Stimulated activated CD4-positive, alpha-beta T cell treated with anti-CD3 and anti-CD28 coated beads, Interleukin-4, amount 100 ng/mL, for 48 hours (primary cell): ENCODE measurements around the gene CRADD.
"Not testable (repeated sequence)": the region's sequence is repeated elsewhere in the genome, so short reads cannot be mapped to it uniquely, and the experiment has no call there.

Experiments used
- DNase-seq, 2 donors: peaks; one replicate each; pipeline ENCODE4 v3.0.0-alpha.2; 2020; ENCODE audit warnings: low read depth in 2 of 2

Gene CRADD

DNA sequence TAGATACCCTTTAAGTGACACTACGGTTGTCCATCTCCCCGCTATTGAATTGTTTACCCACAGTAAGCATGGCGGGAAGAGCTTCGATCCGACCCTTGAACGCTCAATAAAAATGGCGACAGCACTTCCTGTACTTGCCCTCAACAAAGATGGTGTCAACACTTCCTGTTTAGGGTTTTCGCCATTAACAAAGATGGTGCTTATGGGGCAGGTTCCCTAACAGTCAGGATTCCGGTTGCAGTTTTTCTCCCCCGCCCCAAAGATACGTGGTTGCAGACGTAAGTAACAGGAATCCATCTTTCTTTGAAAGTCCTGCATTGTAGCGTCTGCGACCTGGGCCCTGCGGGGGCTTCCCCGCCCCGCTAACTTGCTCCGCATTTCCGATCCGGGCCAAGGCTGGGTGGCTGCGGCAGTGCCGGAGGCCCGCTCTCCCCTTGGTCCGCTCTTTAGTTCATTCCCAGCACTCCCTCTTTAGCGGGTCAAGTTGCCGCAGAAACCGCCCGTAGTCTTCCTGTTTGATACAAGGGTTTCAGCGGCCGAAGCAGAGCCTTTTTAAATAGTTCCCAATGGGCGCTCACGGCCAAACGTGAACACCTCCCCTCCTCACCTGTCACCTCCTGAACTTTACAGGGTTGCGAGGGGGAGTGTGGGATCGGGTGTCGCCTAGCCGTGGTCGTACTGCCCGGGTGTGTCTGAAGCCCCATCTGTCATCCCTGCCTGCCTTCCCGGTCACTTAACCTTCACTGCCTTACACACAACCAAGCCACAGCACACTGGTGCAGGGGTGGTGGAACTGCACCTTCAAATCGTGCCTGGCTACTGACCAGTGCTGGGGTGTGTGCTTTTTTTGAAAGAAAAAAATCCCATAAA lies at the start of gene CRADD:
Gene CRADD, plus strand, starts transcription at position 181 of the 870 bp plus-strand sequence.
- peak; percentile 67 to 72 for DNase-seq

DNA sequence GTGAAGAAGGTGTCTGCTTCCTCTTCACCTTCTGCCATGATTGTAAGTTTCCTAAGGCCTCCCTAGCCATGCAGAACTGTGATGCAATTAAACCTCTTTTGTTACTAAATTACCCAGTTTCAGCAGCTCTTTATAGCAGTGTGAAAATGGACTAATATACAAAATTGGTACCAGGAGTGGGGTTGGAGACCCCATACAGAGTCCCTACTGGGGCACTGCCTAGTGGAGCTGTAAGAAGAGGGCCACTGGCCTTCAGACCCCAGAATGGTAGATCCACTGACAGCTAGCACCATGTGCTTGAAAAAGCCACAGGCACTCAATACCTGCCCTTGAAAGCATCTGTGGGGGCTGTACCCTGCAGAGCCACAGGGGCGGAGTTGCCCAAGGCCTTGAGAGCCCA lies 44.8 kb upstream of the CRADD start:
- DNase-seq, result no peak

DNA sequence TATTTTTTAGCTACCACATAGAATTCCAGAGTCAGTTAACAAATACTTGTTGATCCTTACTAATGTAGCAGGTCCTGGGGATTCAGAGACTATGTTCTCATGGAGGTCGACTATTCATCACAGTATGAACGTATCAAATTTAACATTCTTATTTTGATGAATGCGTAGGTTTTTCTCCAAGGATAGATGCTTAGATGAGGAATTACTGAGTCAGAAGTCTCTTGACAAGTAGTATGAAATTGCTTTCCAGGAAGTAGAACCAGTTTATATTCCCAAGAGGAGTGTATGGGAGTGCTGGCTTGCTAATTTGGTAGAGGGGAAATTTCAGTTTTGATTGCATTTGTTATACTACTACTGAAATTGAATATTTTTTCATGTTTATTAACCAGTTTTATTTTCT lies 42.8 kb upstream of the CRADD start:
- DNase-seq, result no peak

DNA sequence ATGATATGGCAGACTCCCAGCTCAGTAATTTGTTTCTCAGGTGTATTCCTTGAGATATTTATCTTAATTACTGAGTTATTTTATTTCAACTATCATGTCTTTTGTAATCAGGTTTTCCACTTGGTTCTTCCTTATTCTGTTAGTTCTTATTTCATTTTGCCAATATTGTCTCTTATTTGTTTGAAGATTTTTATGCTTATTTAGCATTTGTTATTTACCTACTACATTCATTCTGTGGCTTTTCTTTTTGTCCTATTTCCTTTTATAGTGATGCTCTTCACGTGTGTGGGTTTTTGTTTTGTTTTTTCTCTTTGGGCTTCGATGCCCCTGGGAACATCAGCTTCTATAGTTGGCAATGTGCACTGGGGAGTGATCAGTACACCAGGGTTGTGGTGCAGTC lies 40.5 kb upstream of the CRADD start:
- DNase-seq, result no peak

DNA sequence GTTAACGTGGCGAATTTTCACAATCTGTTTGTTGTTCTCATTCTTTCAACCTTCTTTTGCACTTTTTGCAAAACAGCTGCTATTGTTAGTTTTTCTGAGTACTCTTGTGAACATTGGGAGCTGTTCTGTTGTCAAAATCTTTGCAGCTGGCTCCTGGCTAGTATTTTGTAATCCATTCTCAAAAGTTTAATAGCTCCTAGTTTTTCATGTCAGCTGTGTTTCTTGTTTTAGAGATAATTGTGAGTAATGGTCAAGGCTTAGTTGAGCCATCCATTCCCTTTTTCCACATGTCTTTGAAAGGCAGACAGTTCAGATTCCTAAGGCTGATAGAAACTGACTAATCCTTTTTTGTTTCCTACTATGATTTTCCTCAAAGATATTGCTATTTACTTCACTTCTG lies 39.1 kb upstream of the CRADD start:
- DNase-seq, result no peak

DNA sequence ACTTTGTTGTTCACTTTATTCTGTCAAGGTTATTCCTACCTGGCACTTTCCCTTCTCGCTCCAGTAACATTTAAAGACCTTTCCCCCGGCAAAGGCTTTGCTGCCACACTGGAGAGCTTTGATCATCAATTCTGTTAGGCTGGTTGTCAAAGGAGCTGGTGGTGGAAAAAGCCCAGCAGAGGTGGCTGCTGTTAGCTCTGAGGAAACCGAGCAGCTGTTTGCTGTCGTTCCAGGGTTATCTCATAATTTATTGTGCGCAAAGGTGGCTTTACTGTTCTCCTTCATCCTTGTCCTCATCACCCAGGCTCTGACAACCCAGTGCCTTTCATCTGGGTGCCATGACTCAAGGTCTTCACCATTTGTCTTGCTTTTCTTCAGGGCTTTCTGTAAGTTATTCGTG lies 38.2 kb upstream of the CRADD start:
- DNase-seq, result no peak

DNA sequence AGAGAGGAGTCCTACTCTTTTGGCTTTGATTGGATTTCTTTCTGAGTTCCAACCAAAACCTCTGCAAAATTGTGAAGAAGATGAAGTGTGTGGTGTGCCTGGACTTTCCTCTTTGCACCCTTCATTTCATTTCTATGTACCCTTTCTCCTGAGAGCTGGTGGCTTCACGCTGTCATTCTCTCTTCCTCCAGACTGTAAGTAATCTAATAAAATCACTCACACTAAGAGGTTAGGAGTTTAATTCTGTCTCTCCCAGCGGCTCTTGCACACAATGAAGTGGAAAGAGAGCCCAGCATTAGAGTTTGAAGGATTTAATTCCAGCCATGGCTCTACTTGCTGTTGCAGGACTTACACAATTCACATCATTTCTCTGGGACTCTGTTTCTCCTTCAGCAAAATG lies 37.8 kb upstream of the CRADD start:
- DNase-seq, result no peak

DNA sequence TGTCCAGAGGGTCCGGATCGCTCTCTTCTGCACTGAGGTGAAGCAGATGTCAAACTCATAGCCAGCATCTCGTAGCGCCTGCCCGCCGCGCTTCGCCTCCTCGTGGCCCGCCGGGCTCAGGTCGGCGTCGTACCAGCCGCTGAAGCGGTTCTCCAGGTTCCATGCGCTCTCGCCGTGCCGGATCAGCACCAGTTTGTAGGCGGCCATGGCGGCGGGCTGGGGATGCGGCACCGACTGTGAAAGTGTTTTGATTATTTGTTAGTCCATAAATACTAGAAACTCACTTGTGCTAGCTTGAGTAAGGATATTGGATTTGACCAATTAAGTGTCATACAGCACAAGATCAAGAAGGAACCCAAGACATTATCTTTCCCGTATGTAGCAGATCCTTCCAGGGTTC lies 35.8 kb upstream of the CRADD start:
- not testable (repeated sequence) for DNase-seq

DNA sequence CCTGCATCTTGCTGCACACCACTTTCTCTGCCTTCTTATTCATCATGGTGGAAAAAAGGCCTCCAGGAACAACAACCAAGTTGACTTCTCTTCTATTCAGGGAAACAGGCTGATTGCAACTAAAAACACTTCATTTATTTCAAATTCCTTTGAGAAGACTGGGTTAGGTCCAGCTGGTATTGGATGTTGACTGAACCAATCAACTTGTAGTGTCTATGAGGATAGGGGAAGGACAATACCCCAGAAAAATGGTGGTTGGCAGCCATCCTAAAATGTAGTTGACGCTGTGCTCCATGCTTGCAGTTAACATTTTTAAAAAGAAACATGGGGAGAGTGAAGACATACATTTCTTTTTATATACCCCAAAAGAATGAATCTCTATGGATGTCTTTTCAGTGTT lies 34.4 kb upstream of the CRADD start:
- DNase-seq, result no peak

DNA sequence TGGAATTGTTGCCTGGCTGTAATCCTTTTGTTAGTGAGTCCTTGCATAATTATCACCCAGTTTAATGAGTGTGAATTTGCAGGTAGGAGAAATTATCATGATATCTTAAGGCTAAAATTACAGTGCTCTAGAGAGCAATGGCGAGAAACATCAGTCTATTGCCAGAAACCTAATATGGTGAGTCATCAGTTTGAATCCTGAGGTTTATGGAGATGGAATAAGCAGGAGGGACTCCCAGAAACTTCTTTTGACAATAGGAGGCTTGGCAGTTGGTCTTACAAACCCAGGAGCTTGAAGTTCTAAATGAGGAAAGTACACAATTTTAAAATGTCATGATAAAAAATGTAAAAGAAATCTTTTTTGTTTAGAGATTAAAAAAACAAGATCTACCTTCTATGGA lies 31.5 kb upstream of the CRADD start:
- no peak for DNase-seq

DNA sequence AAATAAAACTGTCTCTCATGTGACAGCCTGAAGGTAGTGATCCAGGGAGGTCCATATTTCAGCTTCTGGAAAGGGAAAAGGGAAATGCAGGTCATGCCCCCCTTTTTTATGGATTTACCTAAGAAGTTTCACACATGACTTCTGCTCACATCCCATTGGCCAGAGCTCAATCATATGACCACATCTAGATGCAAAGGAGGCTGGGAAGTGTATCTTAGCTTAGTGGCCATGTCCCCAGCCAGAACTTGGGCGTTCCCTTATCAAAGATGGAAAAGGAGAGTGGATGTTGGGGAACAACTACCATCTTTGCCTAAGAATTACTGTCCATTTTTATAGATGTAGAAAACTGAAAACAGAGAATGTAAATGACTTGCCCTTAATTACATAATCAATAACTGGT lies 26.5 kb upstream of the CRADD start:
- DNase-seq, result no peak

DNA sequence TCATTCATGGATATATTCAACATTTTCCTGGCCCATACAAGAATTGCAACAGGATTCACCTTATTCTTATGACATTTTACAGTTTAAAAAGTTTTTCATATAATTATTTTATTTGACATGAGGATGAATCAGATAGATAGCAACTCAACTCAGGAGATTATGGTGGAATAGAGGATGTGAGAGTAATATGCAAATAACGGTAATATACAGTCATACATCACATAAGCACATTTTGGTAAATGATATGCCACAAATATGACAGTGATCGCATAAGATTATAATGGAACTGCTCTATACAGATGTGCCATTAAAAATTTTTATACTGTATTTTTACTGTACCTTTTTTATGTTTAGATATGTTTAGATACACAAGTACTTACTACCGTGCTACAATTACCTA lies 24.1 kb upstream of the CRADD start:
- DNase-seq, result no peak

DNA sequence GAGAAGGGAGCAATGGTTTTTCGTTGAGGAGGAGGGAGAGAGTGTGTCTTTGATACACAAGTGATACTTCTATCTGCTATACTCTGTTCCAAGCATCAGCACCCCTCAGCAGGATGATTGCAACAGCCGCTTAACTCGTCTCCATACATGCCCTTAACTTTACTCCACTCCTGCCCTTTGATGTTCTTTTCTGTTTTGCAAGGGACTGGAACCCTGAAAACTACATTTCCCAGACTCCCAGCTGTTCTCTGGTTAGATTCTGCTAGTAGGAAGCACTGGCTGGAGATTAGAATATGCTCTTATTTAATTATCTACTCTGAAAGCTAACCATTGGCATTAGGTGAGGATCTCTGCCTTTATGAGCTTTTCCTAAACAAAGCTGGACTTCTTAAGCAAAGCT lies 23.5 kb upstream of the CRADD start:
- DNase-seq, result no peak

DNA sequence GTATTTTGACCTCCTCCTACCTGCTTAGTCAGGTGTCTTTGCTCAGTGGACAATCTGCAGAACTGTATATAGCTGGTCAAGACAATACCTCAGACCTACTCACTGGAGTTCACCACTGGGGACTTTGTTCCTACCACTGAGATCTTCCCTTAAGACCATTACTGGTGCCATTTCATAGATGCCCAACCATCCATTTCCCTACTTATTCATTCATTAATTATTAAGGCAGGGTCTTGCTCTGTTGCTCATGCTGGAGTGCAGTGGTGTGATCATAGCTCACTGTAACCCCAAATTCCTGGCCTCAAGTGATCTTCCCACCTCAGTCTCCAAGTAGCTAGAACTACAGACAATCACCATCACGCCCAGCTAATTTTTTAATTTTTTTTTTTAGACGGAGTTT lies 22.8 kb upstream of the CRADD start:
- DNase-seq, result no peak

DNA sequence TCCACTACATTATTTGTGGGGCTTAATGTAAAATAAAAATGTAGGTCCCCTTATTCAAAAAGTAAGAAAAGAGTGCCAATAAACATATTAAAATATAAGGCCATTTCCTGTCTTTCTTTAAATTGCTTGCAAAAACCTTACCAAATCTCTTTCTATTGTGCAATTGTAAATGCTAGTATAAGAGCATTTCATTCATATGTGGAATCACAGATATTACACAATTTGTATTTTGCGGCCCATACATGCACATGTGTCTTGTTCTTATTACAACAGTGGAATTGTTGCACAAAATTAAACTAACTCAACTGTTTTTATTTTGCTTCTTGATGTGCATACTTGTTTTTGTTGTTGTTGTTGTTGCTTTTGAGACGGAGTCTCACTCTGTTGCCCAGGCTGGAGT lies 20.1 kb upstream of the CRADD start:
- no peak for DNase-seq

DNA sequence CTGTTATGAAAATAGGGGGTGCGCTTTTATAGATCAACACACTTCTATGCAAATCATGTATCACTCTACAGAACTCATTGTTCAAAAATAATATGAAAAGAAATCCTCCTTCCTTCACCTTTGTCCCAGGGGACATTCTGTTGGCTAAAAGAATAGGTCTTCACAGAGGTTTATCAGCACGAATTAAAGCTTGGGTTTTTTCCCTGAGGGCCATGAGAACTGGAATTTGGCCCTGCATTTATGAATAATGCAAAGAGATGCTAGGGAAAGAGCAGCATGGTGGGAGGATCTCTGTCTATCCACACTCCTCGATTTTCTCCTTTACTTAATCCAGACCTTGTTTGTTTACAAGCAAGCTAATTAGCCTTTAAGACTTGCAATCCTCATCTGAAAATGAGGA lies 16.2 kb upstream of the CRADD start:
- no peak for DNase-seq

DNA sequence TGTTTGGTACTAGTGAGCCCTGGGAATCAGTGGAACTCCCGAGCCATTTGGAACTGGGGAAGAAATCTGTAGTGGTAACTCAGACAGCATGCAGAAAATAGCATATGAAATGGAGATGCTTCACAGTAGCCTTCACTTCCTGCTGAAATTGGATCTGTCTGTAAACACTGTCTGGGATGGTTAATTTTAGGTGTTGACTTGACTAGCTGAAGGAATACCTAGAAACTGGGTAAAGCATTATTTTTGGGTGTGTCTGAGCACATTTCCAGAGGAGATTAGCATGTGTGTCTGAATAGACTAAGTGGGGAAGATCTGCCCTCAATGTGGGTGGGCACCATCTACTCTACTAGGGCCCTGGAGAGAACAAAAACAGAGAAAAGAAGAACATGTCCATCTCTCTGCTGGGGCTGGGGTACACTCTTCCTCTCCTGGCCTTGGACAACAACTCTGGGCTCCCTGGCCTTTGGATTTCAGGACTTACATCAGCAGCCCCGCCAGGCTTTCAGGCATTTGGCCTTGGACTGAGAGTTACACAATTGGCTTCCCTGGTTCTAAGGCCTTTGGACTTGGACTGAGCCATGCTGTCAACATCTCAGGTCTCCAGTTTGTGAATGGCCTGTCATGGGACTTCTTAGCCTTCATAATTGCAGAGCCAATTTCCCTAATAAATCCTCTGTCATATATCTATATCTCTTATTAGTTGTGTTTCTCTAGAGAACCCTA lies 14.0 kb upstream of the CRADD start:
- DNase-seq, result no peak

DNA sequence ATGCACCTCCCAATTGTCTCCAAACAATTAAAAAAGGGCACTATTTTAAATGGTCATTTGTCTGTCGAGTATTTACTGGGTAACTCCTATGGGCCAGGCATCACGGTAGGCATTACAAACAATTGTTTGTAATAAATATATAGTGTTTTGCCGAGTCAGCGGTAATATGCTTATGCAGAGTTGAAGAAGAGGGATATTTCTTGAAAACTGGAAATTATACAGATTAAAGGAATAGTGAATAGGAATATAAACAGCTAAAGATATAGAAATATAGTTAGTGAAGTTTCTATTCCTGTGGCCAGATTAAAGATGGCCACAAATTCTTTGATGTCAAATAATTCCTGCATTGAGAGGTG lies 13.5 kb upstream of the CRADD start:
- no peak for DNase-seq

DNA sequence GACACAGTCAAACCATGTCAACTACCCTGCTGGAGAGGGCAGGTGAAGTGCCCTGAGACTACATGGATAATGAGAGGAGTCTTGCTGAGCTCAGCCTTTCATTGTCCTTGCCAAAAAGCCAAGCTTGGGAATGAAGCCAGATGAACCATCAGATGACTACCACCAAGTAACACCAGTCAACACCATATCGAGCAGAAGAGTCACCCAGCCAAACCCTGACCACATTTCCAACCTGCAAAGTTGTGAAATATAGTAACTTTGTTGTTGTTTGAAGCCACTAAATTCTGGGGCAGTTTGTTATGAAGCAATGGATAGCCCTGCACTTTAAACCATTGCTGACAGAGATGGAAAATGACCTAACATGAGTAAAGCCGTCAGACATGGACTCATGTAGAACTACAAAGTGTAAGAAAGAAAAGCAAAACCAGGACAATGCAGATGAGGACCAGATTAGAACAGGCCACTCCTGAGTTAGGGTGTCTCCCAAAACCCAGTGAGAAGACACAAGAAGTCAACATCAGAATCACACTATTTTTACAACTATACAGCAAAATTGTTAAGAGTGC lies 12.5 kb upstream of the CRADD start:
- DNase-seq, result no peak

DNA sequence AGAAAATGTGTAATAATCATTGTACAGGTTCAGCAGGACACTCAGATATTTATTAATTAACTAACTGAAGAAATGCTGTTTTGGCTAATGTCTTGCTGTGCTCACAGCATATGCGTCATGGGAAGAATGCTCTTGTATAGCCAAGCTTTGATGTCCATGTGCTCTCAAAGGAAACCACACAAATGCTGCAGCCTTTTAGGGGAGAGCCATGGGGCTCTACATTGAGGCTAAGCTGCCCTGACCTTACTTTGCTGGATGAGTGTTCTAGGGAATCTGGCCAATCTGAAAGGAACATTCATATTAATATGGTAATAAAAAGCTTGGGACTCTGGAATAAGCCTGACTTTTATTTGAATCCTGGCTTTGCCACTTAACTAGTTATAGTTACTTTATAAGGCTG lies 9.5 kb upstream of the CRADD start:
- DNase-seq, result no peak

DNA sequence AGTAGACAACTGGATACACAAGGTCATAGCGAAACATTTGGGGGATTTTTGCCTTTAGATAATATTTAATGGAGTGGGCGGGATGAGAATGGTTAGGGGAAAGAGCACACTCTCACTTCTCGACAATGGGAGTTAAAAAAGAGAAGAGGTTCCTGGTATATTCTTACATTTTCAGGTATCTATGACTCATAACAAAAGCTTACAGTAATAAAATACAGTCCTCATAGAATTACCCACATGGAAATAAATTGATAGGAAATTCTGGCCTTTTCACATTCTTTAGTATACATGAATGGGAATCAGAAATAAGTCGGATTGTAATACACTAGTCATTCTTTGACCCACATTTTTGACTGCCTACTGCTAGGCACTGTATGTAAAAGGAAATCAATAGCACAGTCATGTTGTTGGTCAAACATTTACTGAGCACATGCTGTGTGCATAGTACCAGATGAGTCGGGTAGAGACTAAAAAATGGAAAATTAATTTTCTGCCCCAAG lies 8.2 kb upstream of the CRADD start:
- DNase-seq, result no peak

DNA sequence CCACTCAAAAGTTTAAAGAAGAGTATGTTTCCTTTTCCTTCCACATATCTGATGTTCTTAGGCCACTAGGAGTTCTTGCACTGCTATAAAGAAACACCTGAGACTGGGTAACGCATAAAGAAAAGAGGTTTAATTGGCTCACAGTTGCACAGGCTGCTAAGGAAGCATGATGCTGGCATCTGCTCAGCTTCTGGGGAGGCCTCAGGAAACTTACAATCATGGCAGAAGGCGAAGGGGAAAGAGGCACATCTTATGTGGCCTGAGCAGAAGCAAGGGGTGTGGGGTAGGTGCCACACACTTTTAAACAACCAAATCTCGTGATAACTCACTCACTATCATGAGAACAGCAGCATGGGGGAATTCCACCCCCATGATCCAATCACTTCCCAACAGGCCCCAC lies 7.7 kb upstream of the CRADD start:
- no peak for DNase-seq

DNA sequence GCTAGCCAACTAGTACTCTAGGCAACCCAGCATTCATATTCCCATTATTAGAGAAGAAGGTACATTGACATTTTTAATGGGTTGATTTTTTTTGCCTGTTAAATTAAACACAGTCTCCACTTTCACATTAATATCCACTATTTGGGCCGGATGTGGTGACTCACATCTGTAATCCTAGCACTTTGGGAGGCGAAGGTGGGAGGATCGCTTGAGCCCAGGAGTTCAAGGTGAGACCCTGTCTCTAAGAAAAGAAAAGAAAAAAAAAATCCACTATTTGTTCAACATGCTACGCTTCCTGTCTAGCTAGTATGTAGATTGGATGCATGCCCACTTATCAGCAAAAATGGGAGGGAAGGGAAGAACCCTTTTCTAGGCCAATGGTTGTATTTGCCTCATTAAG lies 7.1 kb upstream of the CRADD start:
- DNase-seq, result no peak
